ENCODE results near the gene TTC8. TPM values are rescaled to one million over a fixed set of nuclear protein-coding genes. Genes with fewer than 3 reads are reported as not detected.

The TTC8 gene
- total RNA-seq, 4 donors from 2014 or later = 5.1 to 22.3 (median 13.8) TPM

DNA sequence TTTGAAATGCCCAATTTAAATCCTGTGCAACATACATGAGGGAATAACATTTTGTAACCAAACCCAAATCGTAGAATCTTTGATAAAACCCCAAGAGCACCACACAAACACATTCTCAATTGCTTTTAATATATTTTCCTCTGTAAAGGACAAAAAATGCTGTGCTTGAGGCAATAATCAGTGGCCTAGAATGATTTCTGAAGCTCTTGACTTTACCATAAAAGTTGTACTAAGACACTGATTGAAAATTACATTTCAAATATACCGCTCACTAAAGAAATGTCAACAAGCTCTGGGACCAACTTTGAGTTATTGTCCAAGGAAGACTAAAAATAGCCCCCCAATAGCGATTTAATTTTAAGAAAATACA, 33.2 kb upstream of the TTC8 start:
- H3K4me3 ChIP-seq = no peak overlapping the region
- H3K27ac ChIP-seq = no peak overlapping the region
- no peak for DNase-seq
- H3K4me1 ChIP-seq = peaks cover 0 to 12% (median 4%) of the 10 kb centered on the region in 4 donors
- no peaks in the 10 kb centered on the region for H3K27me3 ChIP-seq
- H3K9me3 ChIP-seq = no peaks in the 10 kb centered on the region
- no peaks in the 10 kb centered on the region for H3K36me3 ChIP-seq
- TF ChIP-seq POLR2A (IDR thresholded peaks at IDR 0.05) (no peak), CTCF (IDR thresholded peaks at IDR 0.05) (no peak)

DNA sequence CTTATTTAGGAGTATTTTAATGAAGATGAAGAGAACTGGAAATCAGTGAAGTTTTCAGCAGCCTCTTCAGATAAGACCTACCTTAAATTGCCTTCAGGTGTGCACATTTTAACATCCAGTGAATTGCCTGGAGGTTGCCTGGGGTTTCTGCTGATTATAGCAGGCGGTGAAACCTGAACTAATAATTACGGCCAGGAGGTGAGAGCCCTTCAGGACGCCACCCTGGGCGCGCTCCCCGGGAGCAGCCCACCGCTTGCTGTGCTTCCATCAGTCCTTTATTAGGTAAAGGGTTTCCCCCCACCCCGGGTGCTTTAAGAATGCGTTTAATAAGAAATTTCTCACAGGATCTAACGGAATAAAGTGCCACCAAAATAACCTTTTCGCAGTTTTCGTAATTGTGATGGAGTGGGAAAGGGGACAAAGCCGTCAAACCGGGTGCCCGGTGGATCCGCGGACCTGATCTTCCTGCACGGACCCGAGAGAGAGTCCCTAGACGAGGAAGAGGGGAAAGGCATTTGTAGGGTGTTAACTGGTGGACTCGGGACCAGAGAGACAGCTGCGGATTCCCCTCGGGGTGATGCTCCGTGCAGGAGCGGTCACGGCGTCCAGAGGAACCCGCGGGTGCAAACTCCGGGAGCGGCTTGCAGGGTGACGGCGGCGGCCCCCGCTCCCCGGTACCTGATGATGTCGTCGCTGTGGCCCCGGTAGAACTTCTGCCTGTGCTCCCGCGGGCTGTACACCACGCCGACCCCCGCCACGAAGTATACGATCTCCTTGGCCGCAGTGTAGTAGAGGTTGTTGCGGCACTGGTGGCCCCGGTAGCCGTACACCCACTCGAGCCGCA, 32.6 kb upstream of the TTC8 start:
- peak overlapping the region; percentile 73 to 88 (median 79) for H3K27ac ChIP-seq
- H3K36me3 ChIP-seq = no peaks in the 10 kb centered on the region
- peak overlapping the region; percentile 62 to 76 (median 74) for H3K4me3 ChIP-seq
- no peak for TF ChIP-seq POLR2A (IDR thresholded peaks at IDR 0.05)
- no peak for TF ChIP-seq CTCF (IDR thresholded peaks at IDR 0.05)
- DNase-seq = peak; percentile 31 to 59 (median 55)
- no peaks in the 10 kb centered on the region for H3K9me3 ChIP-seq
- H3K27me3 ChIP-seq = no peaks in the 10 kb centered on the region
- peaks cover 0 to 12% (median 4%) of the 10 kb centered on the region in 4 donors for H3K4me1 ChIP-seq

GRCh38 chr14:88792473-88793258, 31.8 kb upstream of the TTC8 start, which contains the start of gene EML5:
TSS of gene EML5 (minus strand) at chr14:88792953. CDS start at chr14:88792503, 450 bp downstream.
- H3K27me3 ChIP-seq = no peaks in the 10 kb centered on the region
- peak in 1 of 2 donors; percentile 9 for TF ChIP-seq POLR2A (IDR thresholded peaks at IDR 0.05)
- peak in 4 of 6 experiments; percentile 36 to 52 (median 46) for TF ChIP-seq CTCF (IDR thresholded peaks at IDR 0.05)
- H3K4me3 ChIP-seq = peak within 1 kb of the TSS; percentile 62 to 76 (median 74)
- H3K36me3 ChIP-seq = no peaks in the 10 kb centered on the region
- DNase-seq = peak; percentile 78 to 94 (median 94)
- peak within 1 kb of the TSS; percentile 73 to 88 (median 79) for H3K27ac ChIP-seq
- no peaks in the 10 kb centered on the region for H3K9me3 ChIP-seq
- peaks cover 0 to 12% (median 4%) of the 10 kb centered on the region in 4 donors for H3K4me1 ChIP-seq

DNA sequence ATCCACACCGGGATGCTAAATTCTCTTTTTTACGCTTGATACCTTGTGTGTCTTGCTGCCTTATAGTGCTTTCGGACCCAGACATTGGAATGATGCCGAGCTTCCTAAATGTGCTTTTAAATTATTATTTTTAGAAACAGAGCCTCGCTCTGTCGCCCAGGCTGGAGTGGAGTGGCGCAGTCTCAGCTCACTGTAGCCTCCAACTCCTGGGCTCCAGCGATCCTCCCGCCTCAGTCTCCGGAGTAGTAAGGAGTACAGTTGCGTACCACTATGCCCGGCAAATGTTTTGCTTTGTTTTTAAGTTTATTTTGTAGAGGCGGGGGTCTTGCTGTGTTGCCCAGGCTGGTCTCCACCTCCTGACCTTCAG, 31.2 kb upstream of the TTC8 start:
- DNase-seq = peak in 1 of 3 donors; percentile 48
- H3K4me1 ChIP-seq = peaks cover 0 to 12% (median 4%) of the 10 kb centered on the region in 4 donors
- peak overlapping the region; percentile 62 to 76 (median 74) for H3K4me3 ChIP-seq
- H3K27ac ChIP-seq = peak overlapping the region; percentile 73 to 88 (median 79)
- no peaks in the 10 kb centered on the region for H3K27me3 ChIP-seq
- no peaks in the 10 kb centered on the region for H3K9me3 ChIP-seq
- no peaks in the 10 kb centered on the region for H3K36me3 ChIP-seq
- TF ChIP-seq POLR2A (IDR thresholded peaks at IDR 0.05) = no peak
- no peak for TF ChIP-seq CTCF (IDR thresholded peaks at IDR 0.05)

- Histone ChIP-seq H3K9me3 (no peaks in the 10 kb centered on the region), H3K4me3 (no peak overlapping the region), H3K36me3 (no peaks in the 10 kb centered on the region), H3K27me3 (no peaks in the 10 kb centered on the region), H3K27ac (no peak overlapping the region), H3K4me1 (peaks cover 0 to 3% (median 0%) of the 10 kb centered on the region in 4 donors)
- no peak for DNase-seq
- TF ChIP-seq CTCF (IDR thresholded peaks at IDR 0.05) (no peak), POLR2A (IDR thresholded peaks at IDR 0.05) (no peak)
These were observed 26.3 kb upstream of the TTC8 start for GRCh38 chr14:88798156-88798555.

Data from Peyer's patch (tissue), 4 donors.